AG08396 (cell line): ENCODE data around the gene D2HGDH.
"Not testable (repeated sequence)": the region's sequence is repeated elsewhere in the genome, so short reads cannot be mapped to it uniquely, and the experiment has no call there.

Source experiments
- DNase-seq: peaks from one replicate; pipeline ENCODE4 v3.0.0; 2012; ENCODE audit warnings: low spot score, mixed read lengths

The D2HGDH gene

DNA sequence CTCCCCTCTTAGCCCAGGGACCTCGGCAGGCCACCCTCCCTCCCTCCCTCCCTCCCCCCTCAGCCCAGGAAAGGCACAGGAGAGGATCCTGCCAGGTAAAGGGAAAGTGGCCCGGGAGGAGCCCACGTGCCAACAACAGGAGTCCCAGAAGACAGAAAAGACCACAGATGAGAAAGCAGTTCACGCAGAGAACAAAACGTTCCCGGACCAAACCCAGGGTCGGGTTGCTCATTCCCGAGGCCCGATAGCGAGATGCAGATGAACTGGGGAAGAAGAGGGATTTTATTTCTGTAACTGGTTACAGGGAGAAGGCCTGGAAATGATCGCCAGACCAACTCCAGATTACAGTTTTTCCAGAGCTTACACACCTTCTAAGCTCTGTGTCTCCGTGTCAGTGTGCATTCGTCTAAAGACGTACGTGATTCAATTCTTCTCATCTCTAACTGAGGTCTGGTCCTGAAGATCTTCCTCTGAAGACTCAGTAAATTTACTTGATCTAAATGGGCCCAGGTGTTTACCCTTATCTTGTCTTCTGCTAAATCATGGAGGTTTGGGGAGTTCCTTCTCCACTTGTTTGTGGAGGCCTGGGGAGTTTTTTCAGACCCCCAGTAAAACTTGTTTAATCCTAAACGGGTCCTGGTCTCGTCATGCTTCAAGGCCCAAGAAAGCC, 73.8 kb downstream of the D2HGDH start:
- no peak for DNase-seq

GRCh38 chr2:241808721-241809382, 74.4 kb downstream of the D2HGDH start, which contains the start of gene NEU4:
TSS of gene NEU4 (plus strand) at chr2:241809193. CDS start at chr2:241814485, 5,292 bp downstream.
- no peak for DNase-seq

- DNase-seq: peak; percentile 26
These were observed 75.2 kb downstream of the D2HGDH start for GRCh38 chr2:241809383-241810306.

DNA sequence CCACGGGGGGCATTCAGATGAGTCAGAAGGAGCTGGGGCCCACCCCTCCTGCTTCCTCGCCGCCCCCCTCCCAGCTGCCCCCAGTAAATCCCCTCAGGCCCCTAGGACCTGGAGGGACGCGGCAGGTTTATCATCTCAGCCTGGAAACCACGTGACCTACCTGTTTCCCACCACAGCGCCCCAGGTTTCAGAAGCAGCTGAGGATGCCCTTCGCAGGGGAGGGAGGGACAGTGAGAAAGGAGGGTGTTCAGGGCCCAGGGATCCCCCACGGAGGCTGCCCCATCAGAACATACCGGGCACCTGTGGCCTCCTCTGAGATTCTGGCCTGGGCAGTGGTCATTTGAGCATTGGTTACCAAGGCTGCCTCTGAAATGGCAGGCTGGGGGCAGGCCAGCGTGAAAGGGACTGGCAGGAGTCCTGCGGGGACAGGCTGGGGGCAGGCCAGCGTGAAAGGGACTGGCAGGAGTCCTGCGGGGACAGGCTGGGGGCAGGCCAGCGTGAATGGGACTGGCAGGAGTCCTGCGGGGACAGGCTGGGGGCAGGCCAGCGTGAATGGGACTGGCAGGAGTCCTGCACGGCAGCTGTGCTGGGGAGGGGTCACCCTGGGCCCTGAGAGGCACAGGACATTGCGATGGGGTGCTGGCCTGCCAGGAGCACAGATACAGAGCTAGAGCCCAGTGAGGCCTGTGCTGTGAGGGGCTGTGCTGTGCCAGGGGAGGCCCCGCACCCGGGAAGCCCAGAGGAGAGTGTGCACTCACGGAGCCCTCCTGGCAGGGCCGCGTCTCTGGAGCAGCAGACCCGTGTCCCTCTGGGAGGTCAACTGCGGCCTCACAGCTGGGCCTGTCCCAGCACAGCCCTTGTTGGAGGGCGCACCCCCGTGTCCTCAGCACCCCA, 76.1 kb downstream of the D2HGDH start:
- DNase-seq: peak; percentile 12

GRCh38 chr2:241811201-241811951, 76.9 kb downstream of the D2HGDH start:
- peak; percentile 27 for DNase-seq

- DNase-seq: peak; percentile 14
These were observed 77.7 kb downstream of the D2HGDH start for GRCh38 chr2:241811952-241812729.

DNA sequence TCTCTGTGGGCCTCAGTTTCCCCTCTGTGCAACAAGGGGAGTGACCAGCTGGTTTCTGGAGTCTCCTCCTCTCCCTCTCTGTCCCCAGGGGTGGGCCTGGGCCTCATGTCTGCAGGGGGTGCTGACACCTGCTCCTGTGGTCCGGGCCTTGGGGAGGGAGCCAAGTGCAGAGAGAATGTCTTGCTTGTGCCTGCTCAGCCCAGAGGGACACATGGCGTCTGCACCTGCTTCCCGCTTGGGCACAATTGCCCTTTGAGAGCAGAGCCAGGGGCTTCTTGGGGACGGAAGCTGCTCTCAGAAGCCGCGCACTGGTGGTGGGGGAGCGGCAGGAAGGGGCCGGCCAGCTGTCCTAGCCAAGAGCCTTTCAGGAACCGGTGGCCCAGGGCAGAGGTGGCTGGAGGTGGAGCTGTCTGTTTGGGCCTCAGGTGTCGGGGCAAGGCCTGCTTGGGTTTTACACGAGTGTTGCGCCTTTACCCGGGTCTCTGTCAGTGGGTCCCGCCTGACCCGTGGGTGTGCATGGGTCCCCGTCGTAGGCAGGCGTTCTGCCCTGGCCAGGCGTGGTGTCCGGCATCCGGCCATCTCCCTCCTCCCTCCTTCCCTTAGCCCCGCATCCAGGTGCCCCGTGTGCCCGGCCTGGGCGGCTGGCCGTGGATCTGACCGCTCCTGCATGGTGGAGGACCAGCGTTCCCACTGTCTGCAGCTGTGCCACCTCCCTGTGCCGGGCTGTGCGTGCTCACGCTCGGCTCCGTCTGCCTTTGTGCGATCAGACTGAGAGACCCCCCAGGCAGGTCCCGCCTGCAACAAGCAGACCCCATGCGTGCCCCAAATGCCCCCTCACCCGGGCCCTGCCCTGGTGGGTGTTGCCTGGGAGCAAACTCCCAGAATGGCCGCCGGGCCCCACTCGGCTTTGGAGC, 78.6 kb downstream of the D2HGDH start:
- no peak for DNase-seq

DNA sequence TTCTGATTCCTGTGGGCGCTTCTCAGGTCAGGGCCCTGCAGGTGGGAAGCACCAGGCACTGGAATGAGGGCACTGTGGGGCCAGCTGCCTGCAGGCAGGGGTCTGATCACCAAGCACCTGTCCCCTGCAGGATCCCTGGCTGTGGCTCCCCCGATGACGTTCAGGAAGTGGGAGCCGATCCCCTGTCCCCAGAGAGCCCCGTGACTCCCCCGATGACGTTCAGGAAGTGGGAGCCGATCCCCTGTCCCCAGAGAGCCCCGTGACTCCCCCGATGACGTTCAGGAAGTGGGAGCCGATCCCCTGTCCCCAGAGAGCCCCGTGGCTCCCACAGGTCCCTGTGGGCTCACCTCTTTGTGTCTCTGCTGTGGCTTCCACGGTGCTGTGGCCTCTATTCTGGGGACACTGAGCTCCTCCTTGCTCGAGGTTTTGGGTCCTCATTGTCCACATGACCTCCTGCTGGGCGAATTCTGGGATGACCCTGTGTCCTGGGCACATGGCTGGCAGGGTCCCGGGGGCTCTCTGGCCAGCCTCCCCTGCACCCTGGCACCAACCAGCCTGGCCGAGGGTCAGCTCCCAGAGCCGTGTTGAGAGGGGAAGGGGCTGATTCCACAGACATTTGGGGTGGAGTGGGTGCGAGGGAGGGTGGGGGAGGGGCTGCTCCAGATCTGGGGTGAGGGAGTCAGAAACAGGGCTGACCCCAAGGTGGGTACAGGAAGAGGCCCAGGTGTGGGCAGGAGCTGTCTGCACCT, 79.4 kb downstream of the D2HGDH start:
- no peak for DNase-seq

DNA sequence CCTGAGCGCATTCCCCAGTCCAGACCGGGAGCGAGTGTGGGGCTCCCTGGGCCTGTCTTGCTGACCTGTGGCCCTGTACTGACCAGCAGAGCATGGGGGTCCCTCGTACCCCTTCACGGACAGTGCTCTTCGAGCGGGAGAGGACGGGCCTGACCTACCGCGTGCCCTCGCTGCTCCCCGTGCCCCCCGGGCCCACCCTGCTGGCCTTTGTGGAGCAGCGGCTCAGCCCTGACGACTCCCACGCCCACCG, 79.9 kb downstream of the D2HGDH start:
- DNase-seq: no peak

- DNase-seq: peak; percentile 18
These were observed 80.4 kb downstream of the D2HGDH start for GRCh38 chr2:241814643-241815476.

- peak; percentile 11 for DNase-seq
These were observed 81.3 kb downstream of the D2HGDH start for GRCh38 chr2:241815477-241816430.

DNA sequence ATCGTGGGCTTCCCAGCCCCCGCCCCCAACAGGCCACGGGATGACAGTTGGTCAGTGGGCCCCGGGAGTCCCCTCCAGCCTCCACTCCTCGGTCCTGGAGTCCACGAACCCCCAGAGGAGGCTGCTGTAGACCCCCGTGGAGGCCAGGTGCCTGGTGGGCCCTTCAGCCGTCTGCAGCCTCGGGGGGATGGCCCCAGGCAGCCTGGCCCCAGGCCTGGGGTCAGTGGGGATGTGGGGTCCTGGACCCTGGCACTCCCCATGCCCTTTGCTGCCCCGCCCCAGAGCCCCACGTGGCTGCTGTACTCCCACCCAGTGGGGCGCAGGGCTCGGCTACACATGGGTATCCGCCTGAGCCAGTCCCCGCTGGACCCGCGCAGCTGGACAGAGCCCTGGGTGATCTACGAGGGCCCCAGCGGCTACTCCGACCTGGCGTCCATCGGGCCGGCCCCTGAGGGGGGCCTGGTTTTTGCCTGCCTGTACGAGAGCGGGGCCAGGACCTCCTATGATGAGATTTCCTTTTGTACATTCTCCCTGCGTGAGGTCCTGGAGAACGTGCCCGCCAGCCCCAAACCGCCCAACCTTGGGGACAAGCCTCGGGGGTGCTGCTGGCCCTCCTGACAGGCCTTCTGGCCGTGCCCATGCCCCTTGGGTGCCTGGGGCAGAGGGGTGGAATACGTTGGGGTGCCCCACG, 82.1 kb downstream of the D2HGDH start:
- no peak for DNase-seq

DNA sequence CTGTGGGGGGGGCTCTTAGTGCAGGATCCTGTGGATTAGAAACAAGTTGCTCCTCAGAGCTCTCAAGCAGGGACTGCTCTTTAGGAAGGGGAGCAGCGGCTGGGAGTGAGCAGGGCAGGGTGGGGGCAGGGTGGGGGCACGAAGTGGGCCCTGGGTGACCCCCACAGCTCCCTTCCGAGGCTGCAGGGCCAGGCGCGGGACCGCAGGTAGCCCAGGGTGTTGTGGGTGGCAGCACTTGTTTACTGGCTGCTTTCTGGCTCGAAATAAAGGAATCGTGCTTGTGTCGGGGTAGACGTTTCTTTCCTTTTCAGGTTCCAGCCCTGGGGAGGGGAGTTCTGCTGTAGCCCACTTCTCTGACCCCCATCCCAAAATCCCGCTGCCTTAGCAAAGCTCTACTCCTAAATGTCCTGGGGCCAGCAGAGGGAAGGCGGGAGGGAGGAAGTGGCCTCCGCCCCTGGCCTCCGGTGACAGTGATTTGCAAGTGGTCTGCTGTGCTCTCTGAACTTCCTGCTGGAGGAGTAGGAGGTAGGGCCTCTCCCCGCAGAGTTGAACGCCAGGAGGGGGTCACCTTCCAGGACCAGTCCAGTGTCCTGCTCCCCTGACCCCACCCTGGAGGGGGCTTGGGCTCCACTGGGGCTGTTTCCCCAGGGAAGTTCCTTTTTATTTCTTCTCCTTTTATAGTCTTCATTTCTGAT, 82.8 kb downstream of the D2HGDH start:
- no peak for DNase-seq

GRCh38 chr2:241817821-241818215, 83.4 kb downstream of the D2HGDH start:
- DNase-seq: not testable (repeated sequence)
